GM12878 (cell line): Measurements from ENCODE around the gene TIPARP.

Experiments used
- CREB1 ChIP-seq: IDR thresholded peaks from 2 replicates; pipeline ENCODE4 v1.6.1; 2012; ENCODE audit warnings: low read depth, mild to moderate bottlenecking, inconsistent platforms
- CTCF ChIP-seq, 3 experiments: IDR thresholded peaks in 2 of 3; conservative IDR thresholded peaks in 1 of 3; 2 replicates each; pipeline ENCODE4 v1.5.1; 2011; ENCODE audit warnings: low read depth in 3 of 3, low read length in 3 of 3, mild to moderate bottlenecking in 3 of 3, control low read depth in 2 of 3, moderate library complexity in 2 of 3, inconsistent platforms in 1 of 3, mixed read lengths in 1 of 3; ENCODE audit not compliant: control insufficient read depth in 2 of 3, insufficient read depth in 1 of 3; ENCODE audit errors: extremely low read depth in 1 of 3
- HDAC6 ChIP-seq: fragments of 200-600 bp; sonication (generic); IDR thresholded peaks from one replicate; pipeline ENCODE4 v1.8.0; 2017; ENCODE audit warnings: antibody characterized with exemption; ENCODE audit not compliant: unreplicated experiment
- POLR2A ChIP-seq: IDR thresholded peaks from 2 replicates; pipeline ENCODE4 v1.6.1; 2011; ENCODE audit warnings: low read depth, mild to moderate bottlenecking, low read length
- SP1 ChIP-seq: IDR thresholded peaks from one replicate; pipeline ENCODE4 v1.6.1; 2011; ENCODE audit warnings: low read depth, low read length
- TAF1 ChIP-seq: IDR thresholded peaks from 2 replicates; pipeline ENCODE4 v1.6.1; 2011; ENCODE audit warnings: mild to moderate bottlenecking, low read depth, low read length, borderline replicate concordance

GRCh38 chr3:156666073-156666472, 8.3 kb upstream of the TIPARP start:
- TF ChIP-seq CTCF (IDR thresholded peaks at IDR 0.05 in 2 of 3, conservative IDR thresholded peaks at IDR 0.05 in 1 of 3; ENCODE audit: control insufficient read depth in 2 of 3, extremely low read depth in 1 of 3, insufficient read depth in 1 of 3, low read depth in 3 of 3, low read length in 3 of 3) (no peak), POLR2A (no peak), CREB1 (no peak), SP1 (no peak), HDAC6 (no peak), TAF1 (no peak)
